CD14-positive monocyte (primary cell): ENCODE data around the gene SPON2. TPM values are rescaled to one million over a fixed set of nuclear protein-coding genes. Genes with fewer than 3 reads are reported as not detected.

Experiments used
- DNase-seq, 3 donors: peaks; one replicate each; pipeline ENCODE4 v3.0.0-alpha.2; 2011 to 2022
- H2AFZ ChIP-seq: 2 replicates; pipeline ENCODE4 v1.6.0; 2012; ENCODE audit warnings: mild to moderate bottlenecking, low read depth, low read length, inconsistent platforms; ENCODE audit not compliant: insufficient read depth, poor library complexity, severe bottlenecking
- H3K27ac ChIP-seq, 2 donors: 1 replicate in 1 of 2; 2 replicates in 1 of 2; pipeline ENCODE4 v1.5.1; 2012 to 2013; ENCODE audit warnings: low read length in 2 of 2, control low read depth in 1 of 2, inconsistent platforms in 1 of 2, low read depth in 1 of 2, mild to moderate bottlenecking in 1 of 2
- H3K27me3 ChIP-seq, 2 donors: one replicate each; pipeline versions ENCODE4 v1.6.0 to v1.6.1; 2011 to 2013; ENCODE audit warnings: low read length in 2 of 2; ENCODE audit not compliant: control insufficient read depth in 2 of 2, insufficient read depth in 2 of 2
- H3K36me3 ChIP-seq, 2 donors: replicated peaks in 1 of 2; 1 replicate in 1 of 2; 2 replicates in 1 of 2; pipeline versions ENCODE4 v1.5.1 to v1.6.1; 2012 to 2013; ENCODE audit warnings: low read length in 2 of 2, control low read depth in 1 of 2, inconsistent platforms in 1 of 2, mild to moderate bottlenecking in 1 of 2; ENCODE audit not compliant: insufficient read depth in 2 of 2, control insufficient read depth in 1 of 2
- H3K4me1 ChIP-seq, 2 donors: 1 replicate in 1 of 2; 2 replicates in 1 of 2; pipeline versions ENCODE4 v1.5.1 to v1.6.1; 2012 to 2013; ENCODE audit warnings: low read length in 2 of 2, control low read depth in 1 of 2, inconsistent platforms in 1 of 2, mild to moderate bottlenecking in 1 of 2, moderate library complexity in 1 of 2; ENCODE audit not compliant: insufficient read depth in 2 of 2, control insufficient read depth in 1 of 2
- H3K4me2 ChIP-seq: replicated peaks from 2 replicates; pipeline ENCODE3; 2012; ENCODE audit warnings: low read length, moderate library complexity, mild to moderate bottlenecking; ENCODE audit not compliant: poor library complexity, severe bottlenecking; ENCODE audit errors: extremely low read depth
- H3K4me3 ChIP-seq, 3 experiments: fragments of 200-600 bp in 1 of 3; sonication (generic) in 1 of 3; replicated peaks in 1 of 3; 1 replicate in 2 of 3; 2 replicates in 1 of 3; pipeline ENCODE4 v1.5.1; 2011 to 2013; ENCODE audit warnings: low read length in 3 of 3, mild to moderate bottlenecking in 3 of 3, control low read depth in 2 of 3, low read depth in 2 of 3, inconsistent platforms in 1 of 3, moderate library complexity in 1 of 3
- H3K79me2 ChIP-seq: 2 replicates; pipeline ENCODE4 v1.6.0; 2012; ENCODE audit warnings: mild to moderate bottlenecking, control low read depth, inconsistent platforms, low read length, moderate library complexity; ENCODE audit not compliant: insufficient read depth
- H3K9ac ChIP-seq: 2 replicates; pipeline ENCODE4 v1.6.0; 2017; ENCODE audit warnings: low read length, mild to moderate bottlenecking; ENCODE audit not compliant: insufficient read depth, poor library complexity, severe bottlenecking
- H3K9me3 ChIP-seq, 2 donors: replicated peaks in 1 of 2; 1 replicate in 1 of 2; 2 replicates in 1 of 2; pipeline versions ENCODE4 v1.5.1 to v1.6.1; 2012 to 2013; ENCODE audit warnings: low read length in 2 of 2, control low read depth in 1 of 2; ENCODE audit not compliant: control insufficient read depth in 1 of 2, insufficient read depth in 1 of 2
- H4K20me1 ChIP-seq: 2 replicates; pipeline ENCODE4 v1.6.0; 2012; ENCODE audit warnings: mild to moderate bottlenecking, low read length, control low read depth, moderate library complexity; ENCODE audit not compliant: insufficient read depth
- H3K27ac Mint-ChIP-seq, 7 donors: one replicate each; pipeline ENCODE4 v1.8.0; 2020; ENCODE audit warnings: mild to moderate bottlenecking in 7 of 7, mixed read lengths in 7 of 7, moderate library complexity in 6 of 7, inconsistent platforms in 2 of 7
- H3K27me3 Mint-ChIP-seq, 3 donors: one replicate each; pipeline ENCODE4 v1.8.0; 2021 to 2022; ENCODE audit warnings: low read depth in 3 of 3, mild to moderate bottlenecking in 3 of 3, mixed read lengths in 3 of 3, moderate library complexity in 3 of 3, inconsistent platforms in 1 of 3
- H3K36me3 Mint-ChIP-seq, 2 donors: one replicate each; pipeline ENCODE4 v1.8.0; 2020; ENCODE audit warnings: mixed read lengths in 2 of 2, inconsistent platforms in 1 of 2, mild to moderate bottlenecking in 1 of 2
- H3K4me1 Mint-ChIP-seq: one replicate; pipeline ENCODE4 v1.8.0; 2020; ENCODE audit warnings: mild to moderate bottlenecking, mixed read lengths
- H3K4me3 Mint-ChIP-seq, 2 donors: one replicate each; pipeline ENCODE4 v1.8.0; 2020; ENCODE audit warnings: mild to moderate bottlenecking in 2 of 2, mixed read lengths in 2 of 2, moderate library complexity in 1 of 2
- H3K9me3 Mint-ChIP-seq, 7 donors: one replicate each; pipeline ENCODE4 v1.8.0; 2020 to 2022; ENCODE audit warnings: mixed read lengths in 7 of 7, mild to moderate bottlenecking in 6 of 7, moderate library complexity in 6 of 7, inconsistent platforms in 2 of 7
- WGBS: methylation state at CpG from one replicate; pipeline ENCODE4 v1.1.5; 2013; ENCODE audit warnings: missing lambda C conversion rate; ENCODE audit not compliant: insufficient coverage; 5-methylcytosine and 5-hydroxymethylcytosine counted together
- intact Hi-C, 2 donors: fragments of 100-400 bp; cut with micrococcal nuclease; formaldehyde crosslinking; loops; one replicate each; pipeline versions ENCODE4 v1.15.0 to v1.15.1; 2023
- polyA plus RNA-seq, 3 donors: library from polyadenylated mRNA; depleted of rRNA in 1 of 3; unstranded in 2 of 3; stranded (reverse) in 1 of 3; fragments of 300-500 nt in 2 of 3; fragments of >200 nt in 1 of 3; fragmentation: Illumina TruSeq in 2 of 3; gene quantifications; 1 replicate in 2 of 3; 2 replicates in 1 of 3; pipeline ENCODE4 v1.2.3, GENCODE V29; 2012 to 2021
- TF ChIP-seq, protein P1 (sequence below): fragments of 200-600 bp; IDR thresholded peaks from one replicate; pipeline ENCODE4 v1.8.0; 2022; ENCODE audit warnings: antibody characterized with exemption, mild to moderate bottlenecking

The SPON2 gene
- polyA plus RNA-seq, 3 donors: 0.74 to 1.4 (median 0.90) TPM

DNA sequence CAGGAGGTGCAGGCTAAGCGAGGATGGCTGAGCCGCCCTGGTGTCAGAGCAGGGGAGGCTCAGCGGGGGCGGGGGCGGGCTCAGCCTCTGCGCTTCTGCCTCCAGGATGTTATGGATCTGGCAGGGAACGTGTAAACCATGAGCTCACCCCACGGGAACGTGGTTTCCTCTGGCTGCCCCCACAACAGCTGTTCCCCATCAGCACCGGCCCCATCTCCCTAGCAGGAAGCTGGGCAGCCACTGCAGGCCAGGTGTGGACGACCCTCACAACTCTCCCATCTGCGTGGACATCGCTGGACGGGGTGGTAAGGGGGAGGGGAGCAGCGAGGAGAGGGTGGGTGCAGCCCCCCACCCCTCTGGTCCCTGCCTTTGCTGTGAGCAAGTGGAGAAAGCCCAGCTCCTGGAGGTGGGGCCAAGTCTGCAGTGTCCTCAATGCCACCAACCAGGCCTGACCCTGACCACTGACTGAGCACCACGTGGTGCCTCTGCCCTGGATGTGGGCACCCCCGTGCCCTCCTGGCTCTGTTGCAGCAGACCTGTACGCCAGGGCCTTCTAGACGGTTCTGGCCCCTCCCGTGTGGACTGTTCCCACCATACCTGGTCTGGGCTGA lies 28.1 kb upstream of the SPON2 start:
- H3K4me2 ChIP-seq: peak overlapping the region; percentile 80
- H3K79me2 ChIP-seq: no peaks in the 10 kb centered on the region
- no peaks in the 10 kb centered on the region for H3K36me3 ChIP-seq
- Mint-ChIP-seq H3K27ac (no peak overlapping the region), H3K27me3 (peaks cover 0 to 6% (median 3%) of the 10 kb centered on the region in 3 donors), H3K9me3 (no peaks in the 10 kb centered on the region), H3K4me1 (peaks cover 31% of the 10 kb centered on the region), H3K36me3 (peaks cover 2% of the 10 kb centered on the region in 2 donors), H3K4me3 (peak overlapping the region; percentile 80 to 88)
- no peaks in the 10 kb centered on the region for H4K20me1 ChIP-seq
- intact Hi-C loops: loop anchor here in 1 of 2 donors (5.0 kb wide), 2 partner anchors 33 to 68 kb away; no protein-coding TSS in a partner anchor
- no peak for DNase-seq
- peak overlapping the region in 2 of 3 experiments; percentile 42 to 72 for H3K4me3 ChIP-seq
- H3K27ac ChIP-seq: no peak overlapping the region
- WGBS: 7% methylated on average over 13 of the region's 20 CpGs
- no peaks in the 10 kb centered on the region for H3K27me3 ChIP-seq
- H3K9ac ChIP-seq: peak overlapping the region; percentile 69
- TF ChIP-seq, protein P1, sequence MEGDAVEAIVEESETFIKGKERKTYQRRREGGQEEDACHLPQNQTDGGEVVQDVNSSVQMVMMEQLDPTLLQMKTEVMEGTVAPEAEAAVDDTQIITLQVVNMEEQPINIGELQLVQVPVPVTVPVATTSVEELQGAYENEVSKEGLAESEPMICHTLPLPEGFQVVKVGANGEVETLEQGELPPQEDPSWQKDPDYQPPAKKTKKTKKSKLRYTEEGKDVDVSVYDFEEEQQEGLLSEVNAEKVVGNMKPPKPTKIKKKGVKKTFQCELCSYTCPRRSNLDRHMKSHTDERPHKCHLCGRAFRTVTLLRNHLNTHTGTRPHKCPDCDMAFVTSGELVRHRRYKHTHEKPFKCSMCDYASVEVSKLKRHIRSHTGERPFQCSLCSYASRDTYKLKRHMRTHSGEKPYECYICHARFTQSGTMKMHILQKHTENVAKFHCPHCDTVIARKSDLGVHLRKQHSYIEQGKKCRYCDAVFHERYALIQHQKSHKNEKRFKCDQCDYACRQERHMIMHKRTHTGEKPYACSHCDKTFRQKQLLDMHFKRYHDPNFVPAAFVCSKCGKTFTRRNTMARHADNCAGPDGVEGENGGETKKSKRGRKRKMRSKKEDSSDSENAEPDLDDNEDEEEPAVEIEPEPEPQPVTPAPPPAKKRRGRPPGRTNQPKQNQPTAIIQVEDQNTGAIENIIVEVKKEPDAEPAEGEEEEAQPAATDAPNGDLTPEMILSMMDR: no peak
- peaks cover 28 to 30% of the 10 kb centered on the region in 2 donors for H3K4me1 ChIP-seq
- H3K9me3 ChIP-seq: no peaks in the 10 kb centered on the region
- peak overlapping the region; percentile 65 for H2AFZ ChIP-seq

DNA sequence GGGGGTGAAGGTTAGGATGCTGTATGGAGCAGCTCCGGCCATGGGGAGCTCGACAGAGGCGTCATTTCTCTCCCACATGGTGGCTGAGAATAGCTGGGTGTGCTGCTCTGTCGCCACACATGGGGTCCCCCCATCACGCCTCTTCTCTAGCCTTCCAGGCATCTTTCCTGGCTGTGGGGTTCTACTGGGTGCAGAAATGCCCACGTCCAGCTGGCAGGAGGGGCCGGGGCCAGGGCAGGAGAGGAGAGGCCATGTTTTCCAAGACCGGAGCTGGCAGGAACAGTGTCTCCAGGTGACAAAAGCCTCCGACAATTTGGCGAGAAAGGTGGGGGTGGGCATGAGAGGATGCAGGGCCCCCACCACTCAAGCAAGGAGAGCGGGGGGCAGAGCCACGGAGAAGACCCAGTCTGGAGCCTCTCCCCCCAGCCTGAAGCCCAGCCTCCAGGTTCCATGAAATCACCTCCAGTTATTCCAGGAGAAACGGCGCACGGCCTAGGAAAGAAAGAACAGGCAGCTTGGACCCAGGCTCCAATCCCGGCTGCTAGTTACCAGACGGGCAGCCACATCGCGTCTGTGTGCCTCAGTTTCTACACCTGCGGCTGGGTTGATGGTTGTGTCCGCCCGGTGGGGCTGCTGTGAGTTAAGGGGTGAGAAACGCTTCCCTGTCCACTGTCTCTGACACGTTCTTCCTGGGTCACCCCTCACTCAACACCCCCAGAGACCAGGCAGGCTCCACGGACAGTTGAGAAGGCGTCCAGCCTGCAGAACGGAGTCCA lies 27.4 kb upstream of the SPON2 start:
- peaks cover 31% of the 10 kb centered on the region for H3K4me1 Mint-ChIP-seq
- no peak overlapping the region for H3K4me3 Mint-ChIP-seq

More for the DNA sequence above, 27.4 kb upstream of the SPON2 start:
- no peak overlapping the region for H3K9ac ChIP-seq
- WGBS: 77% methylated on average over 10 of the region's 27 CpGs
- intact Hi-C loops: loop anchor here in 1 of 2 donors (5.0 kb wide), 2 partner anchors 32 to 67 kb away; no protein-coding TSS in a partner anchor
- H3K36me3 Mint-ChIP-seq: peaks cover 2% of the 10 kb centered on the region in 2 donors
- no peak overlapping the region for H3K27ac ChIP-seq
- H3K9me3 Mint-ChIP-seq: no peaks in the 10 kb centered on the region
- H2AFZ ChIP-seq: no peak overlapping the region
- no peak overlapping the region for H3K4me3 ChIP-seq
- H4K20me1 ChIP-seq: no peaks in the 10 kb centered on the region
- H3K27ac Mint-ChIP-seq: peak overlapping the region in 2 of 7 donors; percentile 37 to 50
- H3K9me3 ChIP-seq: no peaks in the 10 kb centered on the region
- peaks cover 0 to 8% (median 3%) of the 10 kb centered on the region in 3 donors for H3K27me3 Mint-ChIP-seq
- TF ChIP-seq, protein P1: no peak
- H3K4me1 ChIP-seq: peaks cover 28 to 30% of the 10 kb centered on the region in 2 donors
- H3K4me2 ChIP-seq: no peak overlapping the region
- no peaks in the 10 kb centered on the region for H3K36me3 ChIP-seq
- H3K79me2 ChIP-seq: no peaks in the 10 kb centered on the region
- no peaks in the 10 kb centered on the region for H3K27me3 ChIP-seq
- DNase-seq: no peak
